ENCODE data around the gene CHCHD5.

The CHCHD5 gene

GRCh38 chr2:112583497-112584133 lies 794 bp upstream of the CHCHD5 start:
- H3K4me2 ChIP-seq (ENCODE audit: low read length): peak overlapping the region; percentile 82
- TF ChIP-seq EZH2phosphoT487 (IDR thresholded peaks at IDR 0.05; ENCODE audit: borderline replicate concordance, low read length) (no peak), CTCF (IDR thresholded peaks at IDR 0.05; ENCODE audit: low read depth, low read length, poor library complexity, severe bottlenecking) (peak; percentile 61)
- no peaks in the 10 kb centered on the region for H3K9me3 ChIP-seq (ENCODE audit: control insufficient read depth, insufficient read depth, low read length)
- H3K36me3 ChIP-seq (ENCODE audit: control insufficient read depth, low read length): peaks cover 12% of the 10 kb centered on the region
- H4K20me1 ChIP-seq (ENCODE audit: control insufficient read depth, insufficient read depth, low read depth, low read length): no peaks in the 10 kb centered on the region
- no peaks in the 10 kb centered on the region for H3K27me3 ChIP-seq (ENCODE audit: control insufficient read depth, low read length)
- peak overlapping the region; percentile 85 for H3K27ac ChIP-seq (ENCODE audit: low read depth, low read length)
- H3K9me2 ChIP-seq (replicated peaks; ENCODE audit: control insufficient read depth, low read length): no peaks in the 10 kb centered on the region
- peaks cover 29% of the 10 kb centered on the region for H3K79me2 ChIP-seq (ENCODE audit: control insufficient read depth, low read length)
- H3K4me1 ChIP-seq (ENCODE audit: control insufficient read depth, low read length): peaks cover 33% of the 10 kb centered on the region
- peak overlapping the region; percentile 82 for H3K4me3 ChIP-seq (ENCODE audit: low read length)
- H3F3A ChIP-seq (ENCODE audit: control insufficient read depth, insufficient read depth): peaks cover 35% of the 10 kb centered on the region

GRCh38 chr2:112584891-112585250 lies 462 bp downstream of the CHCHD5 start:
- Histone ChIP-seq H3K9me3 (ENCODE audit: control insufficient read depth, insufficient read depth, low read length) (no peaks in the 10 kb centered on the region), H3K9me2 (replicated peaks; ENCODE audit: control insufficient read depth, low read length) (no peaks in the 10 kb centered on the region), H3K4me2 (ENCODE audit: low read length) (peak overlapping the region; percentile 82)

GRCh38 chr2:112585400-112585799 lies 991 bp downstream of the CHCHD5 start:
- TF ChIP-seq CTCF (IDR thresholded peaks at IDR 0.05; ENCODE audit: low read depth, low read length, poor library complexity, severe bottlenecking): no peak
- TF ChIP-seq EZH2phosphoT487 (IDR thresholded peaks at IDR 0.05; ENCODE audit: borderline replicate concordance, low read length): no peak
- Histone ChIP-seq H3F3A (ENCODE audit: control insufficient read depth, insufficient read depth) (peaks cover 25% of the 10 kb centered on the region), H3K9me3 (ENCODE audit: control insufficient read depth, insufficient read depth, low read length) (no peaks in the 10 kb centered on the region), H3K4me2 (ENCODE audit: low read length) (peak overlapping the region; percentile 82), H3K27me3 (ENCODE audit: control insufficient read depth, low read length) (no peaks in the 10 kb centered on the region), H3K27ac (ENCODE audit: low read depth, low read length) (peak overlapping the region; percentile 85), H3K4me1 (ENCODE audit: control insufficient read depth, low read length) (peaks cover 33% of the 10 kb centered on the region), H3K79me2 (ENCODE audit: control insufficient read depth, low read length) (peaks cover 29% of the 10 kb centered on the region), H3K4me3 (ENCODE audit: low read length) (peak overlapping the region; percentile 82), H3K9me2 (replicated peaks; ENCODE audit: control insufficient read depth, low read length) (no peaks in the 10 kb centered on the region), H4K20me1 (ENCODE audit: control insufficient read depth, insufficient read depth, low read depth, low read length) (no peaks in the 10 kb centered on the region), H3K36me3 (ENCODE audit: control insufficient read depth, low read length) (peaks cover 14% of the 10 kb centered on the region)

More at GRCh38 chr2:112584891-112585250, 462 bp downstream of the CHCHD5 start:
- Histone ChIP-seq H3K4me1 (ENCODE audit: control insufficient read depth, low read length) (peaks cover 33% of the 10 kb centered on the region), H3K27ac (ENCODE audit: low read depth, low read length) (peak overlapping the region; percentile 85), H4K20me1 (ENCODE audit: control insufficient read depth, insufficient read depth, low read depth, low read length) (no peaks in the 10 kb centered on the region), H3K79me2 (ENCODE audit: control insufficient read depth, low read length) (peaks cover 29% of the 10 kb centered on the region), H3K4me3 (ENCODE audit: low read length) (peak overlapping the region; percentile 82), H3F3A (ENCODE audit: control insufficient read depth, insufficient read depth) (peaks cover 27% of the 10 kb centered on the region), H3K36me3 (ENCODE audit: control insufficient read depth, low read length) (peaks cover 14% of the 10 kb centered on the region), H3K27me3 (ENCODE audit: control insufficient read depth, low read length) (no peaks in the 10 kb centered on the region)
- TF ChIP-seq EZH2phosphoT487 (IDR thresholded peaks at IDR 0.05; ENCODE audit: borderline replicate concordance, low read length): no peak
- no peak for TF ChIP-seq CTCF (IDR thresholded peaks at IDR 0.05; ENCODE audit: low read depth, low read length, poor library complexity, severe bottlenecking)

Measured in DOHH2 (cell line).